Measurements from ENCODE around the gene FRMPD1. TPM values are rescaled to one million over a fixed set of nuclear protein-coding genes. Genes with fewer than 3 reads are reported as not detected.

Gene FRMPD1
- total RNA-seq, 4 donors from 2014 or later, result 0.27 to 4.6 (median 0.64) TPM; not detected in 1

GRCh38 chr9:37769995-37770394, 119.2 kb downstream of the FRMPD1 start:
- Histone ChIP-seq H3K9me3 (no peaks in the 10 kb centered on the region), H3K27ac (no peak overlapping the region), H3K4me3 (no peak overlapping the region), H3K36me3 (peaks cover 0 to 17% (median 4%) of the 10 kb centered on the region in 4 donors), H3K4me1 (no peaks in the 10 kb centered on the region), H3K27me3 (no peaks in the 10 kb centered on the region)
- TF ChIP-seq POLR2A (IDR thresholded peaks at IDR 0.05) (no peak), EP300 (IDR thresholded peaks at IDR 0.05; ENCODE audit: low read depth) (no peak), POLR2AphosphoS5 (IDR thresholded peaks at IDR 0.05) (no peak)
- TF ChIP-seq, protein P1, sequence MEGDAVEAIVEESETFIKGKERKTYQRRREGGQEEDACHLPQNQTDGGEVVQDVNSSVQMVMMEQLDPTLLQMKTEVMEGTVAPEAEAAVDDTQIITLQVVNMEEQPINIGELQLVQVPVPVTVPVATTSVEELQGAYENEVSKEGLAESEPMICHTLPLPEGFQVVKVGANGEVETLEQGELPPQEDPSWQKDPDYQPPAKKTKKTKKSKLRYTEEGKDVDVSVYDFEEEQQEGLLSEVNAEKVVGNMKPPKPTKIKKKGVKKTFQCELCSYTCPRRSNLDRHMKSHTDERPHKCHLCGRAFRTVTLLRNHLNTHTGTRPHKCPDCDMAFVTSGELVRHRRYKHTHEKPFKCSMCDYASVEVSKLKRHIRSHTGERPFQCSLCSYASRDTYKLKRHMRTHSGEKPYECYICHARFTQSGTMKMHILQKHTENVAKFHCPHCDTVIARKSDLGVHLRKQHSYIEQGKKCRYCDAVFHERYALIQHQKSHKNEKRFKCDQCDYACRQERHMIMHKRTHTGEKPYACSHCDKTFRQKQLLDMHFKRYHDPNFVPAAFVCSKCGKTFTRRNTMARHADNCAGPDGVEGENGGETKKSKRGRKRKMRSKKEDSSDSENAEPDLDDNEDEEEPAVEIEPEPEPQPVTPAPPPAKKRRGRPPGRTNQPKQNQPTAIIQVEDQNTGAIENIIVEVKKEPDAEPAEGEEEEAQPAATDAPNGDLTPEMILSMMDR (IDR thresholded peaks at IDR 0.05), result no peak
- intact Hi-C loops (cut with DNase I; ENCODE audit: low total_unique reads), result no loop called here
- 95% methylated on average over 3 of the region's 3 CpGs; no CpG with 5 or more reads in 1 of the 2 donors for WGBS, 2 donors (ENCODE audit: low coverage in 1 of 2)
- DNase-seq, result no peak
- in situ Hi-C loops (cut with MboI; ENCODE audit: low pct_ligation_motif_present in 1 of 4, low pct_unique_long_range_greater_than_20kb in 1 of 4, low sequenced_read_pairs in 3 of 4), result loop anchor here in 2 of 4 donors (10.0 to 25.0 kb wide), 2 partner anchors 55 to 108 kb away; partner anchors contain the start of gene FRMPD1 (in 1 of the 2)

- TF ChIP-seq, protein P1 (IDR thresholded peaks at IDR 0.05), result no peak
- no peak for TF ChIP-seq POLR2A (IDR thresholded peaks at IDR 0.05)
- no peak for TF ChIP-seq EP300 (IDR thresholded peaks at IDR 0.05; ENCODE audit: low read depth)
- no peak for TF ChIP-seq POLR2AphosphoS5 (IDR thresholded peaks at IDR 0.05)
- H3K4me3 ChIP-seq, result no peak overlapping the region
- no peaks in the 10 kb centered on the region for H3K4me1 ChIP-seq
- no peaks in the 10 kb centered on the region for H3K27me3 ChIP-seq
- 91% methylated on average over 1 of the region's 1 CpG; no CpG with 5 or more reads in 1 of the 2 donors for WGBS, 2 donors (ENCODE audit: low coverage in 1 of 2)
- in situ Hi-C loops (cut with MboI; ENCODE audit: low pct_ligation_motif_present in 1 of 4, low pct_unique_long_range_greater_than_20kb in 1 of 4, low sequenced_read_pairs in 3 of 4), result loop anchor here in 2 of 4 donors (10.0 to 25.0 kb wide), 4 partner anchors 61 to 313 kb away; partner anchors contain the start of genes FBXO10 (in 1 of the 2), TOMM5 (in 1 of the 2) and ZBTB5 (in 1 of the 2)
- peaks cover 0 to 33% (median 15%) of the 10 kb centered on the region in 4 donors for H3K36me3 ChIP-seq
- no peak for DNase-seq
- no peak overlapping the region for H3K27ac ChIP-seq
- intact Hi-C loops (cut with DNase I; ENCODE audit: low total_unique reads), result no loop called here
- no peaks in the 10 kb centered on the region for H3K9me3 ChIP-seq
Measured at GRCh38 chr9:37775216-37775919, 124.6 kb downstream of the FRMPD1 start.

DNA sequence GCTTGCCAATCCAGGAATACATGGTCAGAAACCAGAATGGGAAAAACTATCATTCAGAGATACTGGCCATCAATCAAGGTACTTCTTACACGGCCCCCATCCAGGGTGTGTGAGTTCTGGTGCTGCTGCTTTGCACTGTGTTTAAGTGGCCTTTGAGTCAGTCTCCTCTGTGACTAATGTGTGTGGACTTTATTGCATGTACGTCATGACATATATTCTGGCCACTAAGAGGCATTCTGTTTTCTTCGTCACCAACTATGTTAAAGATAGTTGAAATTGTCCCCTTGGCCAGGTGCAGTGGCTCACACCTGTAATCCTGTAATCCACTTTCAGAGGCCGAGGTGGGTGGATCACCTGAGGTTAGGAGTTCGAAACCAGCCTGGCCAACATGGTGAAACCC, 125.6 kb downstream of the FRMPD1 start:
- H3K4me1 ChIP-seq, result no peaks in the 10 kb centered on the region
- no peaks in the 10 kb centered on the region for H3K27me3 ChIP-seq
- H3K36me3 ChIP-seq, result peaks cover 0 to 35% (median 15%) of the 10 kb centered on the region in 4 donors
- in situ Hi-C loops (cut with MboI; ENCODE audit: low pct_ligation_motif_present in 1 of 4, low pct_unique_long_range_greater_than_20kb in 1 of 4, low sequenced_read_pairs in 3 of 4), result loop anchor here in 2 of 4 donors (10.0 to 25.0 kb wide), 4 partner anchors 62 to 314 kb away; partner anchors contain the start of genes FBXO10 (in 1 of the 2), TOMM5 (in 1 of the 2) and ZBTB5 (in 1 of the 2)
- H3K27ac ChIP-seq, result no peak overlapping the region
- DNase-seq, result no peak
- 79 to 92% methylated on average over 4 to 5 of the region's 5 CpGs for WGBS, 2 donors (ENCODE audit: low coverage in 1 of 2)
- no peak overlapping the region for H3K4me3 ChIP-seq
- no peak for TF ChIP-seq EP300 (IDR thresholded peaks at IDR 0.05; ENCODE audit: low read depth)
- no peak for TF ChIP-seq POLR2A (IDR thresholded peaks at IDR 0.05)
- TF ChIP-seq, protein P1 (IDR thresholded peaks at IDR 0.05), result no peak
- no peak for TF ChIP-seq POLR2AphosphoS5 (IDR thresholded peaks at IDR 0.05)
- intact Hi-C loops (cut with DNase I; ENCODE audit: low total_unique reads), result no loop called here
- H3K9me3 ChIP-seq, result no peaks in the 10 kb centered on the region

DNA sequence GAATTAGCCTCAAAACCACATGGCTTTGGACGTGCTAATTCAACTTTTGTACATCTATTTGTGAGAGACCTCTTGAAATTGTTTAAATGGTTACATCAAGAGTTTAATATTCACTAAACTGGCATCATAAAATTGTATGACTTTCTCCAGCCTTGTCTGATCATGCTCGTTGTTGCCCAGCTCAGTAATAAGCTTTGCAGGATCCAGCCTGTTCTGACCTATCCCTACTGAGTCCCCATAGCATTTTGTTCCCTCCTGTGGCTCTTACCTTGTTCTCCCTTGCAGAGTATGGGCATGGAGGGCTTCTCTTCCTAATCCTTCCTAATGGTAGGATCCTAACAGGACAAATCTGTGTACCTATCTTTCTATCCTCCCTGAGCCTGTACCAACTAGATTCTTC, 127.8 kb downstream of the FRMPD1 start:
- DNase-seq, result no peak
- H3K27me3 ChIP-seq, result no peaks in the 10 kb centered on the region
- TF ChIP-seq, protein P1 (IDR thresholded peaks at IDR 0.05), result no peak
- H3K4me1 ChIP-seq, result peaks cover 2 to 11% (median 4%) of the 10 kb centered on the region in 4 donors
- intact Hi-C loops (cut with DNase I; ENCODE audit: low total_unique reads) (no loop called here), in situ Hi-C loops (cut with MboI; ENCODE audit: low pct_ligation_motif_present in 1 of 4, low pct_unique_long_range_greater_than_20kb in 1 of 4, low sequenced_read_pairs in 3 of 4) (loop anchor here in 2 of 4 donors (10.0 to 25.0 kb wide), 4 partner anchors 64 to 316 kb away; partner anchors contain the start of genes FBXO10 (in 1 of the 2), TOMM5 (in 1 of the 2) and ZBTB5 (in 1 of the 2))
- H3K9me3 ChIP-seq, result no peaks in the 10 kb centered on the region
- no peak overlapping the region for H3K27ac ChIP-seq
- H3K36me3 ChIP-seq, result peaks cover 0 to 51% (median 18%) of the 10 kb centered on the region in 4 donors
- H3K4me3 ChIP-seq, result no peak overlapping the region
- 73 to 88% methylated on average over 1 to 2 of the region's 2 CpGs for WGBS, 2 donors (ENCODE audit: low coverage in 1 of 2)
